Esophagus muscularis mucosa (tissue), 4 donors: Measurements from ENCODE around the gene GPBAR1. TPM values are rescaled to one million over a fixed set of nuclear protein-coding genes. Genes with fewer than 3 reads are reported as not detected.
A peak's percentile ranks its signal among the peaks of the same experiment; 100 is the strongest.

ENCODE experiments used
- DNase-seq: peaks from one replicate; pipeline ENCODE4 v3.0.0-alpha.2; 2017; ENCODE audit errors: extremely low spot score
- H3K27ac ChIP-seq, 4 donors: fragments of 200-600 bp; sonication (generic); replicated peaks in 1 of 4; 1 replicate in 3 of 4; 2 replicates in 1 of 4; pipeline ENCODE4 v1.5.1; 2016 to 2019; ENCODE audit warnings: mild to moderate bottlenecking in 1 of 4
- H3K27me3 ChIP-seq, 4 donors: fragments of 200-600 bp; sonication (generic); one replicate each; pipeline versions ENCODE4 v1.5.1 to v1.6.0; 2016 to 2019
- H3K36me3 ChIP-seq, 4 donors: fragments of 200-600 bp; sonication (generic); one replicate each; pipeline ENCODE4 v1.5.1; 2016 to 2019
- H3K4me1 ChIP-seq, 4 donors: fragments of 200-600 bp; sonication (generic); one replicate each; pipeline ENCODE4 v1.5.1; 2016 to 2019
- H3K4me3 ChIP-seq, 4 donors: fragments of 200-600 bp; sonication (generic); 1 replicate in 2 of 4; 2 replicates in 2 of 4; pipeline ENCODE4 v1.5.1; 2016 to 2019; ENCODE audit warnings: mild to moderate bottlenecking in 4 of 4, moderate library complexity in 1 of 4
- H3K9me3 ChIP-seq, 4 donors: fragments of 200-600 bp; sonication (generic); 1 replicate in 3 of 4; 2 replicates in 1 of 4; pipeline ENCODE4 v1.5.1; 2016 to 2019
- EP300 ChIP-seq: sonication (generic); formaldehyde crosslinking; IDR thresholded peaks from one replicate; pipeline ENCODE4 v1.6.1; 2017; ENCODE audit warnings: antibody characterized with exemption
- POLR2A ChIP-seq: fragments of 450-650 bp; IDR thresholded peaks from one replicate; pipeline ENCODE4 v1.6.1; 2017; ENCODE audit warnings: antibody characterized with exemption, moderate library complexity, mild to moderate bottlenecking, low read depth
- POLR2AphosphoS5 ChIP-seq, 2 donors: sonication (generic); formaldehyde crosslinking; IDR thresholded peaks; one replicate each; pipeline ENCODE4 v1.6.1; 2017; ENCODE audit warnings: antibody characterized with exemption in 2 of 2
- WGBS: methylation state at CpG from one replicate; pipeline ENCODE4 v1.1.5; 2018; 5-methylcytosine and 5-hydroxymethylcytosine counted together
- intact Hi-C: fragments of 100-400 bp; cut with DNase I; formaldehyde crosslinking; loops from one replicate; pipeline ENCODE4 v1.15.1; 2023
- total RNA-seq, 4 donors: library from RNA; depleted of rRNA; stranded (reverse); fragments of >200 nt; gene quantifications; one replicate each; pipeline versions ENCODE4 v1.1.0 to v1.2.1, GENCODE V29; 2016
- TF ChIP-seq, protein P1 (sequence below), 3 experiments: fragments of 200-600 bp in 2 of 3; fragments of 450-650 bp in 1 of 3; sonication (generic) in 2 of 3; IDR thresholded peaks; one replicate each; pipeline ENCODE4 v1.5.1; 2017 to 2019; ENCODE audit warnings: antibody characterized with exemption in 3 of 3, mild to moderate bottlenecking in 2 of 3, moderate library complexity in 1 of 3

GPBAR1 gene
- total RNA-seq, 4 donors from 2014 or later: 0.42 to 4.5 (median 3.9) TPM

DNA sequence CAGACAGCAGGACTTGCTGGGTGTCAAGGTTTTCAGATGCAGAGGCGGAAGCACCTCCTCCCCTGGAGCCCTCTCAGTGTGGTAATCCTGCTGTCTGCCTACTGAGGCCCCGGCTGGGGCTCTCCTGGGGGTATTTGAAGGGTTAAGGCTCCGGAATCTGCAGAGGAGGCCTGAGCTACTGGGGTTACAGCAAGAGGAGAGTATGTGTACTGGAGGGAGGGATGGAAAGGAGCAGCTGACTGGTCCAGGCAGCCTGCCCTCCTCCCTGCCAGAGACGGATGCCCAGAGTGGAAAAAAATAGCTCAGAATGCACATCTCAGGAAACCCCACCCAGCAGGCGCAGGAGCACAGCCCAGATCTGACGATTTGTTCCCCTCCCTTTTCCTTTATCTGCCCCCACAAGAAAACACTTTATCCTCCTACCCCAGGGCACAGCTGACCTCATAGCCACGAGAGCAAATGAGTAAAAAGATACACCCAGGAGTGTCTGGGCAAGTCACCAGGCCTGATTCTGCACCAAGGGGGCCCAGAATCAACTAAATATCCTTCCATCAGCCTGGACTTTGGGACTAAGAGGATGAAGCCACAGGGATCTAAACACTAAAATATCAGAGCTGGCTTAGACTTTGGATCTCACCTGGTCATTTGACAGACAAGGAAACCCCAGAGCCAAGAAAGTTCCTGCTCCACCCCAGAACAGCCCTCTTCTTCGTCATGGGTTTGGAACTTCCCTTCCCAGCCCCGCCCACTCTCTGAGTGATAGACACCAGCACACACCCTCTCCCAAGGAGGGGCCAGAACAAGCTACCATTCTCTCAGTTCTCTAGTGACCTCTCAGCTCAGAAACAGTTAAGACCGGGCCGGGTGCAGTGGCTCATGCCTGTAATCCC lies 26.0 kb downstream of the GPBAR1 start:
- Histone ChIP-seq H3K27me3 (no peaks in the 10 kb centered on the region), H3K4me3 (peak overlapping the region; percentile 50 to 63 (median 54)), H3K27ac (peak overlapping the region; percentile 93 to 100 (median 96)), H3K36me3 (peaks cover 0 to 17% (median 9%) of the 10 kb centered on the region in 4 donors), H3K4me1 (peaks cover 88 to 100% (median 98%) of the 10 kb centered on the region in 4 donors), H3K9me3 (no peaks in the 10 kb centered on the region)
- TF ChIP-seq EP300: no peak
- peak; percentile 80 to 89 for TF ChIP-seq POLR2AphosphoS5 (IDR thresholded peaks at IDR 0.05)
- TF ChIP-seq, protein P1, sequence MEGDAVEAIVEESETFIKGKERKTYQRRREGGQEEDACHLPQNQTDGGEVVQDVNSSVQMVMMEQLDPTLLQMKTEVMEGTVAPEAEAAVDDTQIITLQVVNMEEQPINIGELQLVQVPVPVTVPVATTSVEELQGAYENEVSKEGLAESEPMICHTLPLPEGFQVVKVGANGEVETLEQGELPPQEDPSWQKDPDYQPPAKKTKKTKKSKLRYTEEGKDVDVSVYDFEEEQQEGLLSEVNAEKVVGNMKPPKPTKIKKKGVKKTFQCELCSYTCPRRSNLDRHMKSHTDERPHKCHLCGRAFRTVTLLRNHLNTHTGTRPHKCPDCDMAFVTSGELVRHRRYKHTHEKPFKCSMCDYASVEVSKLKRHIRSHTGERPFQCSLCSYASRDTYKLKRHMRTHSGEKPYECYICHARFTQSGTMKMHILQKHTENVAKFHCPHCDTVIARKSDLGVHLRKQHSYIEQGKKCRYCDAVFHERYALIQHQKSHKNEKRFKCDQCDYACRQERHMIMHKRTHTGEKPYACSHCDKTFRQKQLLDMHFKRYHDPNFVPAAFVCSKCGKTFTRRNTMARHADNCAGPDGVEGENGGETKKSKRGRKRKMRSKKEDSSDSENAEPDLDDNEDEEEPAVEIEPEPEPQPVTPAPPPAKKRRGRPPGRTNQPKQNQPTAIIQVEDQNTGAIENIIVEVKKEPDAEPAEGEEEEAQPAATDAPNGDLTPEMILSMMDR (IDR thresholded peaks at IDR 0.05): peak in 1 of 3 experiments; percentile 13
- peak; percentile 36 for TF ChIP-seq POLR2A
- 4% methylated on average over 9 of the region's 11 CpGs for WGBS
- intact Hi-C loops: loop anchor here (10.0 kb wide), 1 partner anchor 278 kb away; the partner anchor contains the start of genes CNOT9 and USP37
- DNase-seq: peak; percentile 99

DNA sequence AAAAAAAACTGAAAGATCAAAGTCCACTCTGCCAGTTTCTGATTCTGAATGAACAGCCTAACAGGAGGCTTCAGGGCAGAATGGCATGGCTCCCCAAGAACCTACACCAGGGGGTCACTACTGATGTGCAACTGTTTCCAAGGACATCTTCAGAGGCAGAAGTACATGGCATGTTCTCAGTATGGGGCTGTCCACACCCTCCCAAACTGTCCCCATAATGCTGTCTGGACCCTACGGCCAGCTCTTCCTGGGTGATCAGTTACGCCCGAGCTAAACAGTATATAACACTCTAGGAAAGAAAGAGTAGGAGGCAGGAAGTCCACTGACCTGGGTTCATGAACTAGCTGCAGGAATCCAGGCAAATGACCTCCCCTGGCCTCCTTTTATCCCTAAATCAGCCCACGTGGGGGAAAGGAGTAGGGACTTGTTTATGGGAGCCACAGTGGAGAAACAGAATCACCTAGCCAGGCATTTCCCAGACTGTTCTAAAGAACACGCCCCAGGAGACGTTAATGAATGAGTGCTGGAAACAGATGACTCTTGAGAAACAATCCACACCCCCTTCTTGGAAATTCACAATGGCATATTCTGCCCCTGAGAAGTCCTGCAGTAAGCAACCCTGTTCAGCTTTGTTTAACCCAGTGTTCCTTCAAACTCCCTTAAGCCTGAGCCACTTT lies 29.0 kb downstream of the GPBAR1 start:
- 30% methylated on average over 6 of the region's 6 CpGs for WGBS
- no peaks in the 10 kb centered on the region for H3K9me3 ChIP-seq
- H3K4me3 ChIP-seq: peak overlapping the region; percentile 79 to 97 (median 88)
- peaks cover 73 to 90% (median 80%) of the 10 kb centered on the region in 4 donors for H3K4me1 ChIP-seq
- intact Hi-C loops: loop anchor here (2.0 to 10.0 kb wide), 2 partner anchors 107 to 275 kb away; partner anchors contain the start of genes CNOT9 and USP37
- H3K27me3 ChIP-seq: no peaks in the 10 kb centered on the region
- TF ChIP-seq POLR2A: no peak
- TF ChIP-seq POLR2AphosphoS5 (IDR thresholded peaks at IDR 0.05): peak; percentile 52 to 76
- TF ChIP-seq EP300: peak; percentile 80
- DNase-seq: peak; percentile 92
- no peaks in the 10 kb centered on the region for H3K36me3 ChIP-seq
- peak overlapping the region; percentile 93 to 100 (median 96) for H3K27ac ChIP-seq

DNA sequence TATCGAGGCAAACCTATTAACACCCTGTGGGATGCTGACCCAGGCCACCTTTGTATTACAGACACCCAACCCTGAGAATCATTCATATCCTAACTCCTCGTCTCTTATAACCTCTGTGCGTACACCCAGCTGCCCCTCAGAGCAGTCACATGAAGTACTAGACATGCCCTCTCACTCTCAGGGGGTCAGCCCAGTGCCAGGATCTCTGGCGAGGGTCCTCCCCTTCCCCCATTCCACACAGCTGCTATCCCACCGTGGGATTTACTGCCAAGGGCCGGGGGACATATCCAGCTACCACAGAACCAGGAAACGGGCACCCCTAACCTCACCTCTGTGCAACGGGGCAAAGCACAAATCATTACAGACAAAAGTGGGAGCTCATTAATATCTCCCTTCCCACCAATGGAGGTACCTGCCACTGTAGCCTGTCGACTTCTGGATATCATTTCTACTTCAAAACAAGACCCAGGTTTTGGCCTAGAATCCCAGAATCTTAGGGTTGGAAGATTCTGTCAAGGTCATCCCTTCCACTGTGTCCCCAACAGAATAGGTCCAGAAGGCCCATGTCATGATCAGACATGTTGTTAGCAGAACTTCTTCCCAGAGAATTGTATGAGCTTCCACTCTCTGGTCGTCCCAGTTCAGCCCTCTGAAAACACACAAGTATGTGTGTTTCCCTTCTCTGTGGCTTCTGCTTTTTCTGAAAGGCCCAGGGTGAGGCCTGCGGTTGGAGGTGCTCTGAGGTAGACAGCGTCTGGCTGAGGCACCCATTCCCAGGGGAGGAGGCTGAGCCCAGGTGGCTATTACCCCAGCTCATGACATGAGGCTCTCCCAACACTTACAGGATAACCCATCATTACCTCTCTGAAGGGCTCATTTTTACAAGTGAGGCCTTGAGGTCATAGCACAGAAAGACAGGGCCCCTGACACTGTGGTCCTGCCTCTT lies 29.8 kb downstream of the GPBAR1 start:
- no peak for DNase-seq
- intact Hi-C loops: loop anchor here (2.0 kb wide), 1 partner anchor 106 kb away; no protein-coding TSS in a partner anchor
- no peaks in the 10 kb centered on the region for H3K9me3 ChIP-seq
- no peaks in the 10 kb centered on the region for H3K36me3 ChIP-seq
- WGBS: 56% methylated on average over 5 of the region's 12 CpGs
- H3K27ac ChIP-seq: peak overlapping the region; percentile 93 to 100 (median 96)
- no peaks in the 10 kb centered on the region for H3K27me3 ChIP-seq
- no peak for TF ChIP-seq POLR2AphosphoS5 (IDR thresholded peaks at IDR 0.05)
- peak overlapping the region; percentile 79 to 97 (median 88) for H3K4me3 ChIP-seq
- H3K4me1 ChIP-seq: peaks cover 67 to 82% (median 73%) of the 10 kb centered on the region in 4 donors

DNA sequence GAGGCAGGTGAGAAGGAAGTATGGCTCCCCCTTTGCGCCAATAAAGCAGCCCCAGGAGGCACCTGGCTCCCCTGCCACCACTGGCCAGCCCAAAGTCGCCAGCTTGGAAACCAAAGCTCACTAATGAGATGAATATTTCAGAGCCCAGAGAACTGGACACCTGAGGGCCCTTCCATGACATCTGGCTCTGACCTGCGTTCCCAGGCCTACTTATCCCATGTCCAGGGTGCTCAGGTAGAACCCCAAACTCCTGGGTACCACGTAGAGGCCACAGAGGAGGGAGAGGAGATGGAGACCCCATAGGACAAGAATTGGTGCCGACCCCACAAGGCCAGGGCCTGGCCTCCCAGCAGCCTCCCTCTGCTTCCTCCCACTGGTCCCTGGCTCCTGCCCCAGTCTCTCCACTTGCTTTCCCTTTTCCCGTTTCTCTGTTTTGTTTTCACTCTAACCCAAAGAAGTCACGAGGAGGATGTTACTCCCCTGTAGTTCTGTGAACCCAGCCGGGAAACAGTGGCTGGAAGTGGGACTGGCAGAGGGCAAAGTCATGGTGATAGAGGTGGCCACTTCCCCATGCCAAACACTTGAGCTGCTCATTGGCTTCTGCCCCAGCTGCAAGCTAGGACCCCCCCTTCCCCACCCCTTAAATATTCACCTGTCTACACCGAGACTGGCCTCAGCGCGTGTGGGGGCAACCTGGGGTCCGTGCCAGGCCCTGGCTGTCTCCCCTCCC lies 30.7 kb downstream of the GPBAR1 start:
- Histone ChIP-seq H3K4me3 (peak overlapping the region; percentile 79 to 97 (median 88)), H3K9me3 (no peaks in the 10 kb centered on the region), H3K4me1 (peaks cover 58 to 73% (median 64%) of the 10 kb centered on the region in 4 donors), H3K27me3 (no peaks in the 10 kb centered on the region), H3K27ac (peak overlapping the region; percentile 93 to 100 (median 96)), H3K36me3 (no peaks in the 10 kb centered on the region)
- TF ChIP-seq POLR2AphosphoS5 (IDR thresholded peaks at IDR 0.05) (no peak), POLR2A (no peak), EP300 (no peak)
- TF ChIP-seq, protein P1 (IDR thresholded peaks at IDR 0.05): no peak
- intact Hi-C loops: loop anchor here (2.0 kb wide), 1 partner anchor 105 kb away; no protein-coding TSS in a partner anchor
- WGBS: 19% methylated on average over 11 of the region's 12 CpGs
- no peak for DNase-seq
